Common myeloid progenitor, CD34-positive (primary cell): Measurements from ENCODE around the gene TRABD2B.

Experiments
- CTCF ChIA-PET: fragments of 350-600 bp; sonication (Branson Sonifier 250); formaldehyde crosslinking; loops from one replicate; lab custom pipeline; 2021; ENCODE audit warnings: antibody characterized with exemption; lab: Charles Lee
- POLR2A ChIA-PET: fragments of 350-600 bp; sonication (Branson Sonifier 250); formaldehyde crosslinking; loops from one replicate; lab custom pipeline; 2021; ENCODE audit warnings: antibody characterized with exemption; lab: Charles Lee
- DNase-seq, 3 donors: peaks; one replicate each; pipeline versions ENCODE4 v3.0.0 to v3.0.0-alpha.2; 2013
- H3K27ac ChIP-seq, 2 experiments: 1 replicate in 1 of 2; 2 replicates in 1 of 2; pipeline ENCODE4 v1.7.0; 2013; ENCODE audit warnings: inconsistent platforms in 2 of 2, low read length in 2 of 2, mild to moderate bottlenecking in 2 of 2, low read depth in 1 of 2, moderate library complexity in 1 of 2; ENCODE audit not compliant: severe bottlenecking in 2 of 2, insufficient read depth in 1 of 2, poor library complexity in 1 of 2
- H3K27me3 ChIP-seq, 5 experiments: replicated peaks in 2 of 5; 1 replicate in 3 of 5; 2 replicates in 2 of 5; pipeline versions ENCODE4 v1.6.1 to v1.7.0; 2013; ENCODE audit warnings: low read length in 4 of 5, mild to moderate bottlenecking in 2 of 5, moderate library complexity in 2 of 5, inconsistent platforms in 1 of 5; ENCODE audit not compliant: insufficient read depth in 5 of 5, control insufficient read depth in 4 of 5
- H3K36me3 ChIP-seq, 4 experiments: 1 replicate in 2 of 4; 2 replicates in 2 of 4; pipeline versions ENCODE4 v1.6.1 to v1.7.0; 2013; ENCODE audit warnings: low read length in 3 of 4, control low read depth in 1 of 4, mild to moderate bottlenecking in 1 of 4; ENCODE audit not compliant: control insufficient read depth in 4 of 4, insufficient read depth in 4 of 4
- H3K4me1 ChIP-seq, 4 experiments: 1 replicate in 3 of 4; 2 replicates in 1 of 4; pipeline versions ENCODE4 v1.6.1 to v1.7.1; 2013; ENCODE audit warnings: low read length in 3 of 4, mild to moderate bottlenecking in 3 of 4, control low read depth in 1 of 4, inconsistent platforms in 1 of 4, moderate library complexity in 1 of 4; ENCODE audit not compliant: control insufficient read depth in 4 of 4, insufficient read depth in 4 of 4; ENCODE audit errors: control extremely low read depth in 1 of 4
- H3K4me3 ChIP-seq, 7 experiments: 1 replicate in 4 of 7; 2 replicates in 3 of 7; pipeline versions ENCODE4 v1.5.1 to v1.7.0; 2013; ENCODE audit warnings: mild to moderate bottlenecking in 7 of 7, low read length in 6 of 7, moderate library complexity in 6 of 7, inconsistent platforms in 2 of 7, low read depth in 2 of 7, control low read depth in 1 of 7; ENCODE audit not compliant: insufficient read depth in 4 of 7, control insufficient read depth in 1 of 7; ENCODE audit errors: extremely low read depth in 1 of 7
- H3K9me3 ChIP-seq, 5 experiments: 1 replicate in 4 of 5; 2 replicates in 1 of 5; pipeline versions ENCODE4 v1.6.1 to v1.7.1; 2013; ENCODE audit warnings: low read length in 4 of 5, mild to moderate bottlenecking in 2 of 5, inconsistent platforms in 1 of 5, low read depth in 1 of 5, moderate library complexity in 1 of 5; ENCODE audit not compliant: control insufficient read depth in 4 of 5, insufficient read depth in 2 of 5; ENCODE audit errors: control extremely low read depth in 1 of 5
- WGBS: methylation state at CpG from one replicate; pipeline ENCODE4 v1.1.5; 2013; ENCODE audit not compliant: insufficient coverage; 5-methylcytosine and 5-hydroxymethylcytosine counted together

Gene TRABD2B

GRCh38 chr1:47812904-47813514 is 184.2 kb downstream of the TRABD2B start:
- POLR2A ChIA-PET: no interaction called here
- Histone ChIP-seq H3K9me3 (no peaks in the 10 kb centered on the region), H3K27ac (no peak overlapping the region), H3K27me3 (peaks cover 0 to 6% (median 0%) of the 10 kb centered on the region in 5 experiments), H3K36me3 (no peaks in the 10 kb centered on the region), H3K4me3 (no peak overlapping the region), H3K4me1 (peaks cover 0 to 8% (median 3%) of the 10 kb centered on the region in 4 experiments)
- WGBS: 98% methylated on average over 6 of the region's 7 CpGs
- CTCF ChIA-PET: no interaction called here
- DNase-seq: no peak

GRCh38 chr1:47810964-47811682 is 186.1 kb downstream of the TRABD2B start:
- Histone ChIP-seq H3K4me1 (peaks cover 0 to 8% (median 3%) of the 10 kb centered on the region in 4 experiments), H3K27me3 (peaks cover 0 to 6% (median 0%) of the 10 kb centered on the region in 5 experiments), H3K4me3 (no peak overlapping the region), H3K27ac (no peak overlapping the region), H3K36me3 (no peaks in the 10 kb centered on the region), H3K9me3 (no peaks in the 10 kb centered on the region)
- DNase-seq: peak in 1 of 3 donors; percentile 13
- ChIA-PET POLR2A (no interaction called here), CTCF (no interaction called here)
- WGBS: 93% methylated on average over 5 of the region's 9 CpGs

GRCh38 chr1:47809301-47810084 is 187.7 kb downstream of the TRABD2B start:
- H3K4me3 ChIP-seq: no peak overlapping the region
- no peaks in the 10 kb centered on the region for H3K36me3 ChIP-seq
- no peak overlapping the region for H3K27ac ChIP-seq
- 96% methylated on average over 6 of the region's 8 CpGs for WGBS
- no peaks in the 10 kb centered on the region for H3K9me3 ChIP-seq
- peaks cover 0 to 2% (median 1%) of the 10 kb centered on the region in 4 experiments for H3K4me1 ChIP-seq
- DNase-seq: no peak
- peaks cover 0 to 6% (median 0%) of the 10 kb centered on the region in 5 experiments for H3K27me3 ChIP-seq
- ChIA-PET POLR2A (no interaction called here), CTCF (no interaction called here)

- H3K4me3 ChIP-seq: no peak overlapping the region
- H3K4me1 ChIP-seq: peaks cover 0 to 2% (median 0%) of the 10 kb centered on the region in 4 experiments
- H3K9me3 ChIP-seq: no peaks in the 10 kb centered on the region
- DNase-seq: no peak
- peaks cover 0 to 2% (median 0%) of the 10 kb centered on the region in 5 experiments for H3K27me3 ChIP-seq
- H3K27ac ChIP-seq: no peak overlapping the region
- ChIA-PET CTCF (no interaction called here), POLR2A (no interaction called here)
- WGBS: 100% methylated on average over 1 of the region's 2 CpGs
- no peaks in the 10 kb centered on the region for H3K36me3 ChIP-seq
These were observed 188.6 kb downstream of the TRABD2B start for GRCh38 chr1:47808612-47809011.

- WGBS: 94% methylated on average over 3 of the region's 6 CpGs
- Histone ChIP-seq H3K27me3 (no peaks in the 10 kb centered on the region), H3K36me3 (no peaks in the 10 kb centered on the region), H3K27ac (no peak overlapping the region), H3K4me1 (peaks cover 0 to 2% (median 0%) of the 10 kb centered on the region in 4 experiments), H3K4me3 (no peak overlapping the region), H3K9me3 (no peaks in the 10 kb centered on the region)
- no peak for DNase-seq
- ChIA-PET CTCF (no interaction called here), POLR2A (no interaction called here)
These were observed 191.2 kb downstream of the TRABD2B start for GRCh38 chr1:47805921-47806361.

GRCh38 chr1:47805018-47805417 is 192.2 kb downstream of the TRABD2B start:
- Histone ChIP-seq H3K27ac (no peak overlapping the region), H3K9me3 (no peaks in the 10 kb centered on the region), H3K36me3 (no peaks in the 10 kb centered on the region), H3K4me1 (no peaks in the 10 kb centered on the region), H3K27me3 (no peaks in the 10 kb centered on the region), H3K4me3 (no peak overlapping the region)
- ChIA-PET CTCF (no interaction called here), POLR2A (no interaction called here)
- DNase-seq: no peak
